Astrocyte of the cerebellum (primary cell): ENCODE measurements around the gene NCAM1.

Experiments
- DNase-seq: peaks from one replicate; pipeline ENCODE4 v3.0.0-alpha.2; 2011; ENCODE audit warnings: low read depth
- H3K4me3 ChIP-seq: 2 replicates; pipeline ENCODE4 v1.5.1; 2011; ENCODE audit warnings: mild to moderate bottlenecking, low read depth, low read length, moderate library complexity
- in situ Hi-C: cut with HindIII; loops from 2 replicates; pipeline ENCODE4 v1.10.0; 2017; ENCODE audit warnings: low sequenced_read_pairs
- TF ChIP-seq, protein P1 (sequence below): IDR thresholded peaks from 2 replicates; pipeline ENCODE4 v1.5.1; 2012; ENCODE audit warnings: low read length, low read depth, moderate library complexity, mild to moderate bottlenecking; ENCODE audit errors: missing control alignments

NCAM1 gene

GRCh38 chr11:113273720-113274119 is 312.5 kb downstream of the NCAM1 start:
- DNase-seq, result no peak
- in situ Hi-C loops, result no loop called here
- no peak overlapping the region for H3K4me3 ChIP-seq
- TF ChIP-seq, protein P1, sequence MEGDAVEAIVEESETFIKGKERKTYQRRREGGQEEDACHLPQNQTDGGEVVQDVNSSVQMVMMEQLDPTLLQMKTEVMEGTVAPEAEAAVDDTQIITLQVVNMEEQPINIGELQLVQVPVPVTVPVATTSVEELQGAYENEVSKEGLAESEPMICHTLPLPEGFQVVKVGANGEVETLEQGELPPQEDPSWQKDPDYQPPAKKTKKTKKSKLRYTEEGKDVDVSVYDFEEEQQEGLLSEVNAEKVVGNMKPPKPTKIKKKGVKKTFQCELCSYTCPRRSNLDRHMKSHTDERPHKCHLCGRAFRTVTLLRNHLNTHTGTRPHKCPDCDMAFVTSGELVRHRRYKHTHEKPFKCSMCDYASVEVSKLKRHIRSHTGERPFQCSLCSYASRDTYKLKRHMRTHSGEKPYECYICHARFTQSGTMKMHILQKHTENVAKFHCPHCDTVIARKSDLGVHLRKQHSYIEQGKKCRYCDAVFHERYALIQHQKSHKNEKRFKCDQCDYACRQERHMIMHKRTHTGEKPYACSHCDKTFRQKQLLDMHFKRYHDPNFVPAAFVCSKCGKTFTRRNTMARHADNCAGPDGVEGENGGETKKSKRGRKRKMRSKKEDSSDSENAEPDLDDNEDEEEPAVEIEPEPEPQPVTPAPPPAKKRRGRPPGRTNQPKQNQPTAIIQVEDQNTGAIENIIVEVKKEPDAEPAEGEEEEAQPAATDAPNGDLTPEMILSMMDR, result no peak

- H3K4me3 ChIP-seq, result no peak overlapping the region
- TF ChIP-seq, protein P1, result peak; percentile 27
- in situ Hi-C loops, result no loop called here
- DNase-seq, result no peak
These were observed 313.7 kb downstream of the NCAM1 start for GRCh38 chr11:113274713-113275582.

GRCh38 chr11:113275602-113276001 is 314.4 kb downstream of the NCAM1 start:
- in situ Hi-C loops, result no loop called here
- no peak for DNase-seq
- no peak overlapping the region for H3K4me3 ChIP-seq
- TF ChIP-seq, protein P1, result no peak

GRCh38 chr11:113276466-113276865 is 315.2 kb downstream of the NCAM1 start:
- DNase-seq, result no peak
- TF ChIP-seq, protein P1, result no peak
- H3K4me3 ChIP-seq, result no peak overlapping the region
- in situ Hi-C loops, result no loop called here

DNA sequence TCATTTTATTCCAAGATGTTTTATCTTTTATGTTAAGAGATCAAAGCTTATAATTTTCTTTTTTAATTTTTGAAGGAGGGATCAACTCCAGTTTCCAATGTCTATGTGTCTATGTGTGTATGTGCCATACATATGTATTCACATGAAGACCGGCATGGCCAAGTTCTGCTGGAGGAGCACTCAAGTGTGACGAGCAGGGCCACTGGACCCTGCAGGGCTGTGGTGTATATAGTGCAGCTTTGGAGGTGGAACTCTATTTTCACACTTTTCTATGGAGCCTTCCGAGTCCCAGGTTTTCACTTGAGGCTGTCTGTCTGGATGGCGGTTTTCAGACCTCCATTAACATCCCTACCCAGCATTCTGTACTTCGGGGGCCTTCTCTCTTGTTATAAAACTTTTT is 316.7 kb downstream of the NCAM1 start:
- H3K4me3 ChIP-seq, result no peak overlapping the region
- in situ Hi-C loops, result no loop called here
- DNase-seq, result no peak
- TF ChIP-seq, protein P1, result no peak

- no peak overlapping the region for H3K4me3 ChIP-seq
- no peak for DNase-seq
- in situ Hi-C loops, result no loop called here
- TF ChIP-seq, protein P1, result no peak
These were observed 317.3 kb downstream of the NCAM1 start for GRCh38 chr11:113278481-113278880.
